Measurements from ENCODE around the gene NEAT1. TPM values are rescaled to one million over a fixed set of nuclear protein-coding genes. Genes with fewer than 3 reads are reported as not detected.

NEAT1 gene
- total RNA-seq, 1 donor: 818 TPM

DNA sequence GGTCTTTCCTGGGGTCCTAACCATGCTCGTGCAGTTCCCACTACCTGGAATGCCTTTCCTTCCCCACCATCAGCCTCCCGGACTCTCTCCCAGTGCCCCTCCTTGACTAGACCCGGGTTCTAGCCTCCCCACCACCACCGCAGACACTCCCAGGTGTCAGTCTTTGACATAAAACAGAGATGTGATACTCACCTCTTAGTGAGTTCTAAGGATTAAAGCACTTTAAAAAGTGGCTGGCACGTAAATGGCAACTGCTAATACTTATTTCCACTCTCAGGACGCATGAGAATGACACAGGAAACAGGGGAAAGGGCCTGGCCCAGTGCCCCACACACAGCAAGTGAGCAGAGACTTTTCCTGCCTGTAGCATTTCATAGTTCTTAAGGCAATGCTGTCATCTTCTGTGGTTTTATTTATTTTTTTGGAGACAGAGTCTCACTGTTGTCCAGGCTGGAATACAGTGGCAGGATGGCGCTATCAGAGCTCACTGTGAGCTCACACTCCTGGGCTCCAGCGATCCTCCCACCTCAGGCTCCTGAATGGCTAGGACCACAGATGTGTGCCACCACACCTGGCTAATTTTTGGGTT, 38.2 kb upstream of the NEAT1 start:
- Histone ChIP-seq H3K4me3 (ENCODE audit: insufficient read depth, low read length) (no peak overlapping the region), H4K20me1 (ENCODE audit: insufficient read depth, low read length) (peaks cover 3% of the 10 kb centered on the region), H3K4me2 (ENCODE audit: insufficient read depth, low read length) (no peak overlapping the region), H3K36me3 (ENCODE audit: insufficient read depth, low read length) (no peaks in the 10 kb centered on the region), H3K9me3 (ENCODE audit: low read depth, low read length) (no peaks in the 10 kb centered on the region), H3K27ac (ENCODE audit: low read depth, low read length) (peak overlapping the region; percentile 98), H3K79me2 (ENCODE audit: insufficient read depth, low read length) (peaks cover 40% of the 10 kb centered on the region), H3K27me3 (ENCODE audit: insufficient read depth, low read length) (no peaks in the 10 kb centered on the region), H3K4me1 (ENCODE audit: insufficient read depth, low read length) (peaks cover 36% of the 10 kb centered on the region), H2AFZ (ENCODE audit: low read length) (no peak overlapping the region)
- TF ChIP-seq, protein P1, sequence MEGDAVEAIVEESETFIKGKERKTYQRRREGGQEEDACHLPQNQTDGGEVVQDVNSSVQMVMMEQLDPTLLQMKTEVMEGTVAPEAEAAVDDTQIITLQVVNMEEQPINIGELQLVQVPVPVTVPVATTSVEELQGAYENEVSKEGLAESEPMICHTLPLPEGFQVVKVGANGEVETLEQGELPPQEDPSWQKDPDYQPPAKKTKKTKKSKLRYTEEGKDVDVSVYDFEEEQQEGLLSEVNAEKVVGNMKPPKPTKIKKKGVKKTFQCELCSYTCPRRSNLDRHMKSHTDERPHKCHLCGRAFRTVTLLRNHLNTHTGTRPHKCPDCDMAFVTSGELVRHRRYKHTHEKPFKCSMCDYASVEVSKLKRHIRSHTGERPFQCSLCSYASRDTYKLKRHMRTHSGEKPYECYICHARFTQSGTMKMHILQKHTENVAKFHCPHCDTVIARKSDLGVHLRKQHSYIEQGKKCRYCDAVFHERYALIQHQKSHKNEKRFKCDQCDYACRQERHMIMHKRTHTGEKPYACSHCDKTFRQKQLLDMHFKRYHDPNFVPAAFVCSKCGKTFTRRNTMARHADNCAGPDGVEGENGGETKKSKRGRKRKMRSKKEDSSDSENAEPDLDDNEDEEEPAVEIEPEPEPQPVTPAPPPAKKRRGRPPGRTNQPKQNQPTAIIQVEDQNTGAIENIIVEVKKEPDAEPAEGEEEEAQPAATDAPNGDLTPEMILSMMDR (IDR thresholded peaks at IDR 0.05; ENCODE audit: extremely low read depth, low read depth, low read length): no peak
- DNase-seq (ENCODE audit: insufficient read length, low spot score, missing footprints): peak; percentile 19

DNA sequence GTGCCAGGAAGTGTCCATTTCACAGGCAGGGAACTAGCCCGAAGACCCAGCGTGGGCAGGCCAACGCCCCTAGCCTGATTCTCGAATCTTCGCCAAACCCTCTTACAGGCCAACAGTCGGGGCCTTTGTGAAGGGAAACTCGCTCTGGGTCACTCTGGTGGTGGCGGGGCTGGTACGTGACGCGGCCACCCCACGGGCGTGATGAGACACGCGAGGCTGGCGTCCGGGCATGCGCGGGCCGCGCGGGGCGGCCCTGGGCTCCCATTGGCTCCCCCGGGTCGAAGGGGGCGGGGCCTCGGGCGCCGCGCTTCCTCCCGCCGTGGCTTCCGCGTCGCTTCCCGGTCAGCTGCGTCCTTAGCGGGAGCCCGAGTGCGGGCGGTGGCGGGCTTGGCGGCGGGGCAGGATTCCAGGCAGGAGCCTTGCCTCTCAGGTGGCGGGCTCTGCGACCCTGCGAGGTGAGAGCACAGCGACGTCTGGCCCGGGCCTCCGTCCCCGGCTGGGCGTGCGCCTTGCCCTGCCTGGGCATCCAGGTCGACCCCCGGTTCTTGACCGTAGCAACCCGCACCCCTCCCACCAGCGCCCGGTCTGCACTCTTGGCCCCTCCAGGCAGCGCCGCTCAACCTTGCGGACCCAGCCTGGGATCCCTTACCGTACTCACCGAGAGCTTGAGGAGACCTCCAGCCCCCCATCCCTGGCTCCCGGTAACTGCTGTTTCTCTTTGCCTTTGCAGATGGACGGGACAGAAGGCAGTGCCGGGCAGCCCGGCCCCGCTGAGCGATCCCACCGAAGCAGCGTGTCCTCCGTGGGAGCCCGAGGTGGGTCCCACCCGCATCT, 36.1 kb upstream of the NEAT1 start, which contains the start of gene FRMD8:
Gene FRMD8, plus strand, starts transcription at position 331 of the 834 bp plus-strand sequence. Its CDS starts 400 bp downstream, at position 731.
- no peaks in the 10 kb centered on the region for H3K27me3 ChIP-seq (ENCODE audit: insufficient read depth, low read length)
- peaks cover 52% of the 10 kb centered on the region for H3K4me1 ChIP-seq (ENCODE audit: insufficient read depth, low read length)
- peak within 1 kb of the TSS; percentile 79 for H3K4me3 ChIP-seq (ENCODE audit: insufficient read depth, low read length)
- TF ChIP-seq, protein P1 (IDR thresholded peaks at IDR 0.05; ENCODE audit: extremely low read depth, low read depth, low read length): no peak
- peak; percentile 99 for DNase-seq (ENCODE audit: insufficient read length, low spot score, missing footprints)
- H3K4me2 ChIP-seq (ENCODE audit: insufficient read depth, low read length): peak within 1 kb of the TSS; percentile 83
- peaks cover 3% of the 10 kb centered on the region for H4K20me1 ChIP-seq (ENCODE audit: insufficient read depth, low read length)
- peaks cover 59% of the 10 kb centered on the region for H3K79me2 ChIP-seq (ENCODE audit: insufficient read depth, low read length)
- peak within 1 kb of the TSS; percentile 98 for H3K27ac ChIP-seq (ENCODE audit: low read depth, low read length)
- H3K36me3 ChIP-seq (ENCODE audit: insufficient read depth, low read length): peaks cover 9% of the 10 kb centered on the region
- peak within 1 kb of the TSS; percentile 52 for H2AFZ ChIP-seq (ENCODE audit: low read length)
- no peaks in the 10 kb centered on the region for H3K9me3 ChIP-seq (ENCODE audit: low read depth, low read length)

DNA sequence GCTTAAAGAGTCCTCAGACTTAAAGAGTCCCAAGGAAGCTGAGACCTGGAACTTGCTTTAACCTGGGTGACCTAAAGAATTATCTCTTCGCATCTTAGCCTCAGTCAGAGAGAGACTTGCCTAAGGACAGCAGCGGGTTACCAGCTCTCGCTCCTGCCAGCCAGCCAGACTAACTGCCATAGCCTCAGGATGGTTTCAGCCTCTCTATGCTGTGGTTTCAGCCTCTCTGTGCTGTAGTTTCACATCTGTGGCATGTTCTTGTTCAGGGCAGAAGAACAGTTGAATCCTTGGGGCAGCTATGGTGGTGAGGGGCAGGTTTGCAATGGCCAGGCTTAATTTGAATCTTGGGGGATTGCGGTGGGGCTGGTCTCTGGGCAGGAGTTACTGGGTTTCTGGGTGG, 33.9 kb upstream of the NEAT1 start:
- Histone ChIP-seq H3K4me3 (ENCODE audit: insufficient read depth, low read length) (peak overlapping the region; percentile 19), H3K4me1 (ENCODE audit: insufficient read depth, low read length) (peaks cover 36% of the 10 kb centered on the region), H3K27ac (ENCODE audit: low read depth, low read length) (peak overlapping the region; percentile 21), H3K79me2 (ENCODE audit: insufficient read depth, low read length) (peaks cover 81% of the 10 kb centered on the region), H3K9me3 (ENCODE audit: low read depth, low read length) (no peaks in the 10 kb centered on the region), H4K20me1 (ENCODE audit: insufficient read depth, low read length) (peaks cover 12% of the 10 kb centered on the region), H3K4me2 (ENCODE audit: insufficient read depth, low read length) (peak overlapping the region; percentile 46), H3K36me3 (ENCODE audit: insufficient read depth, low read length) (peaks cover 20% of the 10 kb centered on the region), H3K27me3 (ENCODE audit: insufficient read depth, low read length) (no peaks in the 10 kb centered on the region), H2AFZ (ENCODE audit: low read length) (no peak overlapping the region)
- peak; percentile 79 for DNase-seq (ENCODE audit: insufficient read length, low spot score, missing footprints)
- TF ChIP-seq, protein P1 (IDR thresholded peaks at IDR 0.05; ENCODE audit: extremely low read depth, low read depth, low read length): no peak
